CD4-positive, alpha-beta T cell treated with Interferon gamma for 1 hour (primary cell): ENCODE results near the gene COPG2.

Experiments used
- DNase-seq: peaks from one replicate; pipeline ENCODE4 v3.0.0-alpha.2; 2020

Gene COPG2

GRCh38 chr7:130461272-130461671 is 207.3 kb downstream of the COPG2 start:
- DNase-seq = no peak

GRCh38 chr7:130458257-130458656 is 210.3 kb downstream of the COPG2 start:
- no peak for DNase-seq
